ENCODE results near the gene TMEM181.

The TMEM181 gene

GRCh38 chr6:158591134-158591809 lies 31.4 kb downstream of the TMEM181 start:
- H3K27me3 ChIP-seq (ENCODE audit: control insufficient read depth in 2 of 2, insufficient read depth in 2 of 2, low read length in 2 of 2) = no peaks in the 10 kb centered on the region
- H3K4me1 ChIP-seq (ENCODE audit: control insufficient read depth in 2 of 2, insufficient read depth in 2 of 2, low read length in 2 of 2) = no peaks in the 10 kb centered on the region
- H3K27ac ChIP-seq (ENCODE audit: low read depth in 2 of 2, low read length in 2 of 2) = no peak overlapping the region
- no peak overlapping the region for H3K9ac ChIP-seq (ENCODE audit: low read depth in 1 of 2, low read length in 2 of 2)
- H3K36me3 ChIP-seq (ENCODE audit: control insufficient read depth in 2 of 2, insufficient read depth in 2 of 2, low read length in 2 of 2) = peaks cover 69 to 74% of the 10 kb centered on the region in 2 donors
- no peak overlapping the region for H3K4me3 ChIP-seq (ENCODE audit: low read length in 2 of 2)
- H3K9me3 ChIP-seq (ENCODE audit: control insufficient read depth in 2 of 2, low read length in 2 of 2) = no peaks in the 10 kb centered on the region

- H3K9me3 ChIP-seq (ENCODE audit: control insufficient read depth in 2 of 2, low read length in 2 of 2) = no peaks in the 10 kb centered on the region
- H3K9ac ChIP-seq (ENCODE audit: low read depth in 1 of 2, low read length in 2 of 2) = no peak overlapping the region
- H3K27ac ChIP-seq (ENCODE audit: low read depth in 2 of 2, low read length in 2 of 2) = no peak overlapping the region
- H3K27me3 ChIP-seq (ENCODE audit: control insufficient read depth in 2 of 2, insufficient read depth in 2 of 2, low read length in 2 of 2) = no peaks in the 10 kb centered on the region
- H3K4me1 ChIP-seq (ENCODE audit: control insufficient read depth in 2 of 2, insufficient read depth in 2 of 2, low read length in 2 of 2) = no peaks in the 10 kb centered on the region
- peaks cover 64 to 70% of the 10 kb centered on the region in 2 donors for H3K36me3 ChIP-seq (ENCODE audit: control insufficient read depth in 2 of 2, insufficient read depth in 2 of 2, low read length in 2 of 2)
- H3K4me3 ChIP-seq (ENCODE audit: low read length in 2 of 2) = no peak overlapping the region
Measured at GRCh38 chr6:158591810-158592209, 31.9 kb downstream of the TMEM181 start.

DNA sequence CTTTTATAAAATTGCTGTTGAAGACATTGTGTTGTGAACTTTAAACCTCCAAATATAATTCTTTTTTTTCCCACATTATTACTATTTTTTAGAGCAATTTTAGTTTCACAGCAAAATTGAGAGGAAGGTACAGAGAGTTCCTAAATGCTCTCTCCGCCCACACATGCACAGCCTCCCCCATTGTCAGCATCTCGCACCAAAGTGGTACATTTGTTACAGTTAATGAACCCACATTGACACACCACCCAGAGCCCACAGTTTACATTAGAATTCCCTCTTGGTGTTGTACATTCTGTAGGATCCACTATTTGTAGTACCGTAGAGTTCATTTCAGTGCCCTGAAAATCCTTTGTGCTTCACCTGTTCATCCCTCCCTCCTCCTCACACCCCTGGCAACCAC lies 33.8 kb downstream of the TMEM181 start:
- Histone ChIP-seq H3K36me3 (ENCODE audit: control insufficient read depth in 2 of 2, insufficient read depth in 2 of 2, low read length in 2 of 2) (peaks cover 56 to 62% of the 10 kb centered on the region in 2 donors), H3K4me3 (ENCODE audit: low read length in 2 of 2) (no peak overlapping the region), H3K4me1 (ENCODE audit: control insufficient read depth in 2 of 2, insufficient read depth in 2 of 2, low read length in 2 of 2) (no peaks in the 10 kb centered on the region), H3K9ac (ENCODE audit: low read depth in 1 of 2, low read length in 2 of 2) (no peak overlapping the region), H3K27me3 (ENCODE audit: control insufficient read depth in 2 of 2, insufficient read depth in 2 of 2, low read length in 2 of 2) (no peaks in the 10 kb centered on the region), H3K9me3 (ENCODE audit: control insufficient read depth in 2 of 2, low read length in 2 of 2) (no peaks in the 10 kb centered on the region), H3K27ac (ENCODE audit: low read depth in 2 of 2, low read length in 2 of 2) (no peak overlapping the region)

DNA sequence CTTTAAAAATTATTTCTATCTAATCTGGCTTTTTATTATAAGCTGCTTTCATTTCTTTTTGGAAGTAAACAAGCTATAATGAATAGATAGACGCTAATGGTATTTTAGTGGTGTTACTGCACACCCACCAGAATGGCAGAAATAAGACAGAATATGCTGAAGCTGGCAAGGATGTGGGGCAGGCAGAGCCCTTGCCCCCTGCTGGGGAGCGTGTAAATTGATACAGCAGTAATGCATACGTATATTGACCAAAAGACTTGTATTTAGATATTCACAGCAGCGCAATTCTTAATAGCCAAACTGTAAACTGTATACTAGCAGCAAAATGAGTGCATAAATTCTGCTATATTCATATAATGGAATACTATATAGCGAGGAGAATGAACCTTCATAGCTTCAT lies 35.3 kb downstream of the TMEM181 start:
- Histone ChIP-seq H3K27me3 (ENCODE audit: control insufficient read depth in 2 of 2, insufficient read depth in 2 of 2, low read length in 2 of 2) (no peaks in the 10 kb centered on the region), H3K4me3 (ENCODE audit: low read length in 2 of 2) (no peak overlapping the region), H3K4me1 (ENCODE audit: control insufficient read depth in 2 of 2, insufficient read depth in 2 of 2, low read length in 2 of 2) (no peaks in the 10 kb centered on the region), H3K9me3 (ENCODE audit: control insufficient read depth in 2 of 2, low read length in 2 of 2) (no peaks in the 10 kb centered on the region), H3K27ac (ENCODE audit: low read depth in 2 of 2, low read length in 2 of 2) (no peak overlapping the region), H3K9ac (ENCODE audit: low read depth in 1 of 2, low read length in 2 of 2) (no peak overlapping the region), H3K36me3 (ENCODE audit: control insufficient read depth in 2 of 2, insufficient read depth in 2 of 2, low read length in 2 of 2) (peaks cover 46 to 60% of the 10 kb centered on the region in 2 donors)

- Histone ChIP-seq H3K36me3 (ENCODE audit: control insufficient read depth in 2 of 2, insufficient read depth in 2 of 2, low read length in 2 of 2) (peaks cover 35 to 45% of the 10 kb centered on the region in 2 donors), H3K27me3 (ENCODE audit: control insufficient read depth in 2 of 2, insufficient read depth in 2 of 2, low read length in 2 of 2) (no peaks in the 10 kb centered on the region), H3K9me3 (ENCODE audit: control insufficient read depth in 2 of 2, low read length in 2 of 2) (no peaks in the 10 kb centered on the region), H3K4me1 (ENCODE audit: control insufficient read depth in 2 of 2, insufficient read depth in 2 of 2, low read length in 2 of 2) (no peaks in the 10 kb centered on the region), H3K27ac (ENCODE audit: low read depth in 2 of 2, low read length in 2 of 2) (no peak overlapping the region), H3K4me3 (ENCODE audit: low read length in 2 of 2) (no peak overlapping the region), H3K9ac (ENCODE audit: low read depth in 1 of 2, low read length in 2 of 2) (no peak overlapping the region)
Measured at GRCh38 chr6:158596861-158597260, 37.0 kb downstream of the TMEM181 start.

DNA sequence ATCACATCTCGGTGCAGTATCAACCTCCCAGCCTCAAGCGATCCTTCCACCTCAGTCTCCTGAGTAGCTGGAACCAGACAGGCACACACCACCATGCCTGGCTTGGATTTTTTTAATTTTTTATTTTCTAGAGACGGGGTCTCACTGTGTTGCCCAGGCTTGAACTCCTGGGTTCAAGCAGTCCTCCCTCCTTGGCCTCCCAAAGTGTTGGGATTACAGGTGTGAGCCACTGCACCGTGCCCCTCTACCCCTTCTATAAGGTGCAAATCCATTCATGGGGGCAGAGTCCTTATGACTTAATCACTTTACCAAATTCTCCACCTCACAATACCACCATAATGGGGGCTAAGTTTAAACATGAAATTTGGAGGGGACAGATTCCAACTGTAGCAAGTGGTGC lies 37.7 kb downstream of the TMEM181 start:
- no peak overlapping the region for H3K27ac ChIP-seq (ENCODE audit: low read depth in 2 of 2, low read length in 2 of 2)
- H3K9me3 ChIP-seq (ENCODE audit: control insufficient read depth in 2 of 2, low read length in 2 of 2) = no peaks in the 10 kb centered on the region
- no peak overlapping the region for H3K9ac ChIP-seq (ENCODE audit: low read depth in 1 of 2, low read length in 2 of 2)
- no peaks in the 10 kb centered on the region for H3K27me3 ChIP-seq (ENCODE audit: control insufficient read depth in 2 of 2, insufficient read depth in 2 of 2, low read length in 2 of 2)
- H3K4me1 ChIP-seq (ENCODE audit: control insufficient read depth in 2 of 2, insufficient read depth in 2 of 2, low read length in 2 of 2) = no peaks in the 10 kb centered on the region
- H3K4me3 ChIP-seq (ENCODE audit: low read length in 2 of 2) = no peak overlapping the region
- H3K36me3 ChIP-seq (ENCODE audit: control insufficient read depth in 2 of 2, insufficient read depth in 2 of 2, low read length in 2 of 2) = peaks cover 33 to 39% of the 10 kb centered on the region in 2 donors

DNA sequence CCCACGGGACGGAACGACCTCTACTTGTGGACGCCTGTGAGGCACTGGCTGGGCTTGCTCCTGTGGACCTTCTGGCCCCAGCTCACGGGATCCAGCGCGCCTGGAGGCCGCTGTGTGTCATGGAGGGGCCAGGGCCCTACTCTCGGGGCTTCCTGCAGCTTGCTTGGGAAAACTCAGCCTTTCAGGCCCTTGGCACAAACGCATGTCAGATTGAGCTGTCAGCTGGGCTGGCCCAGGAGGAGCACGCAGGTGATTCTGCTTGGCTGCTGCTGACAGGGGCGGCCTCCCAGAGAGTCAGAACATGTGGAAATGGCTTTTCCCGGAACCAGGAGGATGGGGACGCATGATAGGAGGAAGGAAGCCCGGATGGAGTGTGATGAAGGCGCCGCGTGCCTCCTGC lies 39.7 kb downstream of the TMEM181 start:
- no peak overlapping the region for H3K4me3 ChIP-seq (ENCODE audit: low read length in 2 of 2)
- H3K4me1 ChIP-seq (ENCODE audit: control insufficient read depth in 2 of 2, insufficient read depth in 2 of 2, low read length in 2 of 2) = no peaks in the 10 kb centered on the region
- H3K27ac ChIP-seq (ENCODE audit: low read depth in 2 of 2, low read length in 2 of 2) = no peak overlapping the region
- H3K27me3 ChIP-seq (ENCODE audit: control insufficient read depth in 2 of 2, insufficient read depth in 2 of 2, low read length in 2 of 2) = no peaks in the 10 kb centered on the region
- H3K9me3 ChIP-seq (ENCODE audit: control insufficient read depth in 2 of 2, low read length in 2 of 2) = no peaks in the 10 kb centered on the region
- H3K36me3 ChIP-seq (ENCODE audit: control insufficient read depth in 2 of 2, insufficient read depth in 2 of 2, low read length in 2 of 2) = peaks cover 20 to 40% of the 10 kb centered on the region in 2 donors
- H3K9ac ChIP-seq (ENCODE audit: low read depth in 1 of 2, low read length in 2 of 2) = no peak overlapping the region

DNA sequence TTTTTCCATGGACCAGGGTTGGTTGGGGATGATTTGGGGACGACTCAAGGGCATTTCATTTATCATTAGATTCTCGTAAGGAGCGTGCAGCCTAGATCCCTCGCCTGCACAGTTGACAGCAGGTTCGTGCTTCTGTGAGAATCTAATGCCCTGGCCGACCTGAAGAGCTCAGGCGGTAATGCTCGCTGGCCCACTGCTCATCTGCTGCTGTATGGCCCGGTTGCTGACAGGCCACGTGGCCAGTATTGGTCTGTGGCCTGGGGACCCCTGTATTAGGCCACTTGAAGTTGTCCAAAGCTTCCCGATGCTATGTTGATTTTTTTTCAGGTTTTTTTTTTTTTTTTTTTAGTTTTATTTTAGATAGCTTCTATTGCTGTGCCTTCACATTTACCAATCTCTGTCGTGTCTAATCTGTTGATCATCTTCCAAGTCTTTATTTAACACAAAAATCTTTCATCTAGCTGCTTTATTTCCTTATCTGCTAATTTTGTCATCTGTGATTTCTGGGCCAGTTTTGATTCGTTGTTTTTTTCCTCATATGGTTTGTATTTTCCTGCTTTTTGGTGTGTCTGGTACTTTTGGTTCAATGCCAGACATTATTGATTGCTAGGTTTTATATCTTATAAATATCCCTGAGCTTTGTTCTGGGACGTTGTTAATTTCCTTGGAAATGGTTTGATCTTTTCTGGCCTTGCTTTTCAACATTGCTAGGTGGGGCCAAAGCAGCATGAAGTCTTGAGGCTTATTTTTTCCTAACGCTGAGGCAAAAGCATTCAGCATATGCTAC lies 43.6 kb downstream of the TMEM181 start:
- no peak overlapping the region for H3K27ac ChIP-seq (ENCODE audit: low read depth in 2 of 2, low read length in 2 of 2)
- no peaks in the 10 kb centered on the region for H3K27me3 ChIP-seq (ENCODE audit: control insufficient read depth in 2 of 2, insufficient read depth in 2 of 2, low read length in 2 of 2)
- H3K4me1 ChIP-seq (ENCODE audit: control insufficient read depth in 2 of 2, insufficient read depth in 2 of 2, low read length in 2 of 2) = no peaks in the 10 kb centered on the region
- no peak overlapping the region for H3K9ac ChIP-seq (ENCODE audit: low read depth in 1 of 2, low read length in 2 of 2)
- H3K4me3 ChIP-seq (ENCODE audit: low read length in 2 of 2) = no peak overlapping the region
- H3K36me3 ChIP-seq (ENCODE audit: control insufficient read depth in 2 of 2, insufficient read depth in 2 of 2, low read length in 2 of 2) = peaks cover 32 to 51% of the 10 kb centered on the region in 2 donors
- H3K9me3 ChIP-seq (ENCODE audit: control insufficient read depth in 2 of 2, low read length in 2 of 2) = no peaks in the 10 kb centered on the region

- H3K27me3 ChIP-seq (ENCODE audit: control insufficient read depth in 2 of 2, insufficient read depth in 2 of 2, low read length in 2 of 2) = no peaks in the 10 kb centered on the region
- no peak overlapping the region for H3K9ac ChIP-seq (ENCODE audit: low read depth in 1 of 2, low read length in 2 of 2)
- H3K9me3 ChIP-seq (ENCODE audit: control insufficient read depth in 2 of 2, low read length in 2 of 2) = no peaks in the 10 kb centered on the region
- H3K27ac ChIP-seq (ENCODE audit: low read depth in 2 of 2, low read length in 2 of 2) = no peak overlapping the region
- peaks cover 30 to 53% of the 10 kb centered on the region in 2 donors for H3K36me3 ChIP-seq (ENCODE audit: control insufficient read depth in 2 of 2, insufficient read depth in 2 of 2, low read length in 2 of 2)
- no peaks in the 10 kb centered on the region for H3K4me1 ChIP-seq (ENCODE audit: control insufficient read depth in 2 of 2, insufficient read depth in 2 of 2, low read length in 2 of 2)
- H3K4me3 ChIP-seq (ENCODE audit: low read length in 2 of 2) = no peak overlapping the region
Measured at GRCh38 chr6:158604048-158604406, 44.1 kb downstream of the TMEM181 start.

DNA sequence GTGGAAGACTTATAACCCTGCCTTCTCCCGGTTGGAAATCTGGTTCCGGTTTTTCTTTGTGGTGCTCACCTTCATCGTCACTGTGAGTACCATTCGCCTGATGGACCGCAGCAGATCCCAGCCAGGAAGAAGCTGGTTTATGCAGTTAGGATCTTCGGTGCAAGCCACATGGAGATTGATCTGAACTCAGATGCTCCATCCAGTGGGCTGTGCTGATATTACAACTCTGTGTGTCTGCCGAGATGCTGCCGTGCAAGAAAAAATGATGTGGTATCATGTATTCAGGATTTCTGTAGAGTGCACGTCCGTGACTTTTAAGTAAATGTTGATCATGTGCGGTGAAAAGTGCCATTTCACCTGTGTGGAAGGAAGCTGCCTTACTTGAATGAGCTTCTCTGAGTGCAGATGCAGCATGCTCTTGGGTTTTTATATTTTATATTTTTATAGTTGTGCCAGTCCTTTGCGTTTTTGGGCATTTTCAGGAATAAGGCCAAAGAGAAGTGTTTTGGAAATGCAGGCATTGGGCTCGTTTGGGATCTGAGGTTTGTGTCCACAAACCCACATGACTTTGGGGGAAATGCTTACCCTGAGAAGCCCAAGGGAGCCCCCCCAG lies 45.5 kb downstream of the TMEM181 start:
- Histone ChIP-seq H3K36me3 (ENCODE audit: control insufficient read depth in 2 of 2, insufficient read depth in 2 of 2, low read length in 2 of 2) (peaks cover 39 to 56% of the 10 kb centered on the region in 2 donors), H3K4me3 (ENCODE audit: low read length in 2 of 2) (no peak overlapping the region), H3K9ac (ENCODE audit: low read depth in 1 of 2, low read length in 2 of 2) (no peak overlapping the region), H3K9me3 (ENCODE audit: control insufficient read depth in 2 of 2, low read length in 2 of 2) (no peaks in the 10 kb centered on the region), H3K27me3 (ENCODE audit: control insufficient read depth in 2 of 2, insufficient read depth in 2 of 2, low read length in 2 of 2) (no peaks in the 10 kb centered on the region), H3K4me1 (ENCODE audit: control insufficient read depth in 2 of 2, insufficient read depth in 2 of 2, low read length in 2 of 2) (no peaks in the 10 kb centered on the region), H3K27ac (ENCODE audit: low read depth in 2 of 2, low read length in 2 of 2) (no peak overlapping the region)

Data from mucosa of rectum (tissue), 2 donors.